Measurements from ENCODE around the gene GARIN5A.

GARIN5A gene

GRCh38 chr19:50420127-50420526 is 56.5 kb downstream of the GARIN5A start:
- peaks cover 8% of the 10 kb centered on the region for H3K36me3 Mint-ChIP-seq (ENCODE audit: low read depth)
- H3K4me3 Mint-ChIP-seq, result no peak overlapping the region
- no peaks in the 10 kb centered on the region for H3K9me3 Mint-ChIP-seq
- peaks cover 42% of the 10 kb centered on the region for H3K4me1 Mint-ChIP-seq (ENCODE audit: low read depth)
- H3K27ac Mint-ChIP-seq, result no peak overlapping the region
- intact Hi-C loops (cut with micrococcal nuclease), result no loop called here
- H3K27me3 Mint-ChIP-seq, result peaks cover 31% of the 10 kb centered on the region

GRCh38 chr19:50419580-50420035 is 57.0 kb downstream of the GARIN5A start:
- no peaks in the 10 kb centered on the region for H3K9me3 Mint-ChIP-seq
- intact Hi-C loops (cut with micrococcal nuclease), result loop anchor here (5.0 kb wide), 1 partner anchor 43 kb away; no protein-coding TSS in a partner anchor
- H3K4me1 Mint-ChIP-seq (ENCODE audit: low read depth), result peaks cover 47% of the 10 kb centered on the region

GRCh38 chr19:50419022-50419579 is 57.5 kb downstream of the GARIN5A start:
- Mint-ChIP-seq H3K9me3 (no peaks in the 10 kb centered on the region), H3K4me3 (peak overlapping the region; percentile 39), H3K27me3 (peaks cover 31% of the 10 kb centered on the region), H3K36me3 (ENCODE audit: low read depth) (peaks cover 16% of the 10 kb centered on the region), H3K4me1 (ENCODE audit: low read depth) (peaks cover 52% of the 10 kb centered on the region), H3K27ac (peak overlapping the region; percentile 8)
- intact Hi-C loops (cut with micrococcal nuclease), result loop anchor here (5.0 kb wide), 1 partner anchor 43 kb away; no protein-coding TSS in a partner anchor

More at GRCh38 chr19:50419580-50420035, 57.0 kb downstream of the GARIN5A start:
- peaks cover 11% of the 10 kb centered on the region for H3K36me3 Mint-ChIP-seq (ENCODE audit: low read depth)
- H3K27me3 Mint-ChIP-seq, result peaks cover 31% of the 10 kb centered on the region
- H3K27ac Mint-ChIP-seq, result peak overlapping the region; percentile 8
- H3K4me3 Mint-ChIP-seq, result no peak overlapping the region

DNA sequence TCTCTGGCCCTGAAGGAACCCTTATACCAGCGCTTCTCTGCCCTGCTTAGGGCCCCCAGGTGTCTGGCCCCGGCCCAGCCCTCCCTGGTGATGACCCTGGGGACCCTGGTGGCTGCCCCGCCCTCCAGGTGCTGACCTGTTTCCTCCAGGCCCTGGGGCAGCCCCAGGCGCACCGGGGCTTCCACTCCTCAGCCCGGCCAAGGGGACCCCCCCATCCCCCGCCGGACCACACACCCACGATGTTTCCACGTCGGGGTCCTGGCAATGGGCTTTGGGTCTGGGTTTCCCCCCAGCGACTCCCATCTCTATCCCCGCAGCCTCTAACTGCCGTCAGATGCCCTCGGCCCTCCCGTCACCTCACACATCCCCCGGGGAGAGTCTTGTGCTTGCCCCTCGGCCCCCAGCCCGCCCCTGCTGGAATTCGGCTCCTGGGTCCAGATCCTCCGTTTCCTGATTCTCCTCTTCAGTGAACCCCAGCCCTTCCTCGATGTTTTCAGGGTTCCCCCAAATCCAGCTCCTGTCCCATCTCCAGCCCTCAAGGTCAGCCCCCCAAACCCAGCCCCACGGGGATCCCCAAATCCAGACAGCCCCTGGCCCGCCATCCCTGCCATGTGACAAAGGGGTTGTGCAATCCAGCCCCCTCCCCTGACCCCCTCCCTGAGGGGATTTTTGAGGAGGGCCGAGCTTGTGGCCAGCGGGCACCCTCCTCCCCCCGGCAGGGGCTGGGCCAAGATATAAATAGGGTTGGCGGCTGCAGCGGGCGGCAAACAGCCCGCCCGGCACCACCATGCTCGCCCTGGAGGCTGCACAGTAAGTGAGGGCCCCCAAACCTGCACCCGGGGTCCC is 58.2 kb downstream of the GARIN5A start, which contains the start of gene SPIB:
TSS of gene SPIB (plus strand) at position 763 of the 846 bp plus-strand sequence. CDS start at position 788, 25 bp downstream.
- H3K27ac Mint-ChIP-seq, result peak within 1 kb of the TSS; percentile 8
- no peaks in the 10 kb centered on the region for H3K9me3 Mint-ChIP-seq
- peaks cover 52% of the 10 kb centered on the region for H3K4me1 Mint-ChIP-seq (ENCODE audit: low read depth)
- peaks cover 23% of the 10 kb centered on the region for H3K36me3 Mint-ChIP-seq (ENCODE audit: low read depth)
- intact Hi-C loops (cut with micrococcal nuclease), result loop anchor here (5.0 kb wide), 1 partner anchor 44 kb away; no protein-coding TSS in a partner anchor
- H3K4me3 Mint-ChIP-seq, result peak within 1 kb of the TSS; percentile 39
- peaks cover 31% of the 10 kb centered on the region for H3K27me3 Mint-ChIP-seq

DNA sequence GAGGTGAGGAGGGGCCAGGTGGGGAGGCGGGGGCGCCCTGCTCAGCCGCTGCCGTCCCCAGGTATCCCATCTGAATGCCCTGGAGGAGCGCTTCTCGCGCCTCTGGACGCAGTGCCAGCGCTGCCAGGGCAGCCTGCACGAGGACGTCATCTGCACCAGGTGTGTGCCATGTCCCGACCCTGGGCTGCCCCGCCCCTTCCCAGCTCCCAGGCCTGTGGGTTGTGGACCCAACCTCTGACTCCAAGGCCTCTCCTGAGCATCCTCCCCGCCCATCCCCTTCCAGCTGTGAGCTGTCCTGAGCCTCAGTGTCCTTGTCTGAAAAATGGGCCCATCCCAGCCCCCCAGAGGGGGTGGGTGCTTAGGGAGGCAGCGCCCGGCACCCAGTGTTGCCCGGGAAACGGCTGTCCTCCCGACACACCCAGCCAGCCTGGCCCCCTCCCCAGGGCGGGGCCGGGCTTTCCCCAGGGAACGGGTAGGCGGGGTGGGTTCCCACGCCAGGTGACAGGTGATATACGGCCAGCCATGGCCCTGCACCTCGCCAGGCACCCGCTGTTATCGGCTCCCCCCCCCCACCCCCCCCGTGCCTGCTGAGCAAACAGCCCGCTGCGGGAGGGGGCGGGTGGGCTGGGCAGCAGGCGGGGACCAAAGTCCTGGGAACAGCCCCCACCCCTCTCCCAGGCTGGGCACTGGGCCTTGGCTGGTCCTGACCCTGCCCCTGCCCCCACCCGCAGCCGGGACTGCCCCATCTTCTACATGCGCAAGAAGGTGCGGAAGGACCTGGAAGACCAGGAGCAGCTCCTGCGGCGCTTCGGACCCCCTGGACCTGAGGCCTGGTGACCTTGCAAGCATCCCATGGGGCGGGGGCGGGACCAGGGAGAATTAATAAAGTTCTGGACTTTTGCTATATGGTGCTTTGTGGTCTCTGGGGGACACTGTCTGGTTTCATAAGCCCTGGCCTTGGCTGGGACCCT is 59.3 kb downstream of the GARIN5A start:
- H3K36me3 Mint-ChIP-seq (ENCODE audit: low read depth), result peaks cover 33% of the 10 kb centered on the region
- H3K27ac Mint-ChIP-seq, result no peak overlapping the region
- peaks cover 31% of the 10 kb centered on the region for H3K27me3 Mint-ChIP-seq
- no peak overlapping the region for H3K4me3 Mint-ChIP-seq
- peaks cover 52% of the 10 kb centered on the region for H3K4me1 Mint-ChIP-seq (ENCODE audit: low read depth)
- no peaks in the 10 kb centered on the region for H3K9me3 Mint-ChIP-seq
- intact Hi-C loops (cut with micrococcal nuclease), result loop anchor here (5.0 kb wide), 1 partner anchor 45 kb away; no protein-coding TSS in a partner anchor

All from dendritic cell treated with granulocyte-macrophage colony-stimulating factor and Interleukin-4, amounts not matched to agents 40 ng/mL and 50 ng/mL, for 4 days (primary cell).